Panc1 (cell line): ENCODE results near the gene PNN. TPM values are rescaled to one million over a fixed set of nuclear protein-coding genes. Genes with fewer than 3 reads are reported as not detected.

Experiments
- ATAC-seq: fragments of 200-7000 bp; cut with Tn5 transposase; 2 replicates; pipeline ENCODE4 v1.9.1; 2020; ENCODE audit warnings: mild to moderate bottlenecking, moderate library complexity
- BruUV-seq: library from RNA; stranded (reverse); fragments of 400-500 nt; replicated peaks from 2 replicates; lab custom pipeline; 2021; lab: Mats Ljungman, UMichigan
- CTCF ChIA-PET: fragments of 300-600 bp; sonication (Branson Sonifier 250); formaldehyde crosslinking; loops from one replicate; lab custom pipeline; 2022; ENCODE audit warnings: antibody characterized with exemption; lab: Charles Lee
- POLR2A ChIA-PET: fragments of 300-600 bp; sonication (Branson Sonifier 250); formaldehyde crosslinking; loops from one replicate; lab custom pipeline; 2022; ENCODE audit warnings: antibody characterized with exemption; lab: Charles Lee
- DNase-seq: peaks from one replicate; pipeline ENCODE4 v3.0.0-alpha.2; 2010; ENCODE audit warnings: low read depth, low spot score
- H3K27ac ChIP-seq: 2 replicates; pipeline ENCODE4 v1.5.1; 2011; ENCODE audit warnings: mild to moderate bottlenecking, low read length, inconsistent platforms
- H3K27me3 ChIP-seq: fragments of 200-500 bp; sonication (Bioruptor generic); 2 replicates; pipeline ENCODE4 v1.6.0; 2014; ENCODE audit warnings: low read length, inconsistent platforms; ENCODE audit not compliant: control insufficient read depth, insufficient read depth
- H3K36me3 ChIP-seq: fragments of 200-500 bp; sonication (Bioruptor generic); 2 replicates; pipeline ENCODE4 v1.5.1; 2014; ENCODE audit warnings: inconsistent platforms, mild to moderate bottlenecking, low read length, moderate library complexity; ENCODE audit not compliant: control insufficient read depth, insufficient read depth
- H3K4me1 ChIP-seq: 2 replicates; pipeline ENCODE4 v1.5.1; 2011; ENCODE audit warnings: inconsistent platforms, mild to moderate bottlenecking, low read length, moderate library complexity; ENCODE audit not compliant: control insufficient read depth, insufficient read depth
- H3K4me3 ChIP-seq, 2 experiments: 2 replicates each; pipeline ENCODE4 v1.5.1; 2011 to 2012; ENCODE audit warnings: low read depth in 2 of 2, low read length in 2 of 2, mild to moderate bottlenecking in 2 of 2, inconsistent platforms in 1 of 2, moderate library complexity in 1 of 2
- H3K9me3 ChIP-seq: fragments of 200-500 bp; sonication (Bioruptor generic); 2 replicates; pipeline ENCODE4 v1.5.1; 2014; ENCODE audit warnings: low read depth, mild to moderate bottlenecking, inconsistent platforms, low read length, moderate library complexity; ENCODE audit not compliant: control insufficient read depth, insufficient read depth
- POLR2AphosphoS5 ChIP-seq: IDR thresholded peaks from 2 replicates; pipeline ENCODE4 v1.6.1; 2012; ENCODE audit warnings: mild to moderate bottlenecking, low read depth, low read length, moderate library complexity
- SIN3A ChIP-seq: IDR thresholded peaks from 2 replicates; pipeline ENCODE4 v1.6.1; 2012; ENCODE audit warnings: low read depth, mild to moderate bottlenecking, low read length, moderate library complexity, borderline replicate concordance; ENCODE audit not compliant: insufficient read depth
- TCF7L2 ChIP-seq: IDR thresholded peaks from 2 replicates; pipeline ENCODE4 v1.6.1; 2011; ENCODE audit warnings: mild to moderate bottlenecking, low read depth, low read length, inconsistent platforms
- in situ Hi-C: cut with HindIII; loops from 2 replicates; pipeline ENCODE4 v1.10.0; 2016; ENCODE audit warnings: low sequenced_read_pairs, low pct_unique_long_range_greater_than_20kb
- intact Hi-C: fragments of 100-400 bp; cut with micrococcal nuclease; formaldehyde crosslinking; loops from one replicate; pipeline ENCODE4 v1.10.0; 2022; ENCODE audit not compliant: unreplicated experiment
- total RNA-seq: library from RNA; stranded (reverse); gene quantifications from one replicate; pipeline ENCODE4 v1.2.1, GENCODE V29; 2021; ENCODE audit not compliant: unreplicated experiment
- TF ChIP-seq, protein P1 (sequence below): fragments of 450-650 bp; IDR thresholded peaks from 2 replicates; pipeline ENCODE4 v1.5.1; 2017; ENCODE audit warnings: mild to moderate bottlenecking
- TF ChIP-seq, protein P2 (sequence below), 2 experiments: IDR thresholded peaks; 2 replicates each; pipeline ENCODE4 v1.6.1; 2011 to 2012; ENCODE audit warnings: low read depth in 2 of 2, control low read depth in 1 of 2, low read length in 1 of 2, mild to moderate bottlenecking in 1 of 2, moderate library complexity in 1 of 2; ENCODE audit not compliant: insufficient read depth in 1 of 2

Gene PNN
- total RNA-seq, 1 experiment from 2014 or later: 55.4 TPM

DNA sequence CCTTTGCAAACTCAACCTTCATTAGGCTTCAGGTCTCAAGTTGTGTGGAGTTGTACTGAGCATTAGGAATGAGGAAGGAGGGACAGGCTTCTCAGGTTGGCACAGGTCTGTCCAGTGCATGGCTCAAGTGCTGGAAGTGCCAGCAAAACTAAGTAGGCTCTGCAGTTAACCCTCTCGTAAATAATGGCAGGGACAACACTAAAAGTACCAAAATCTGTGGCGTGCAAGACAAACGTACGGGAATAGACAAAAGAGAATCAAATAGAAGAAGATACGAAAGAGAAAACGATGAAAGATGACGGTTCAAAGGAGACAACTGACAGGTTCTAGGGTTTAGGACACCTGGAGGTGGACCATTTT is 5.5 kb upstream of the PNN start:
- ChIA-PET POLR2A (interaction anchor here (0.6 to 1.5 kb wide), 2 partner anchors 13 to 53 kb away, joined by 3 to 5 read pairs; no protein-coding TSS in a partner anchor), CTCF (no interaction called here)
- intact Hi-C loops: no loop called here
- DNase-seq (no peak), ATAC-seq (no peak; the same call in 1 of the 2 replicates)
- H3K4me1 ChIP-seq: peaks cover 15% of the 10 kb centered on the region; the same call in 1 of the 2 replicates
- no TSS peak for BruUV-seq
- TF ChIP-seq TCF7L2 (no peak), POLR2AphosphoS5 (no peak), SIN3A (no peak)
- TF ChIP-seq, protein P1, sequence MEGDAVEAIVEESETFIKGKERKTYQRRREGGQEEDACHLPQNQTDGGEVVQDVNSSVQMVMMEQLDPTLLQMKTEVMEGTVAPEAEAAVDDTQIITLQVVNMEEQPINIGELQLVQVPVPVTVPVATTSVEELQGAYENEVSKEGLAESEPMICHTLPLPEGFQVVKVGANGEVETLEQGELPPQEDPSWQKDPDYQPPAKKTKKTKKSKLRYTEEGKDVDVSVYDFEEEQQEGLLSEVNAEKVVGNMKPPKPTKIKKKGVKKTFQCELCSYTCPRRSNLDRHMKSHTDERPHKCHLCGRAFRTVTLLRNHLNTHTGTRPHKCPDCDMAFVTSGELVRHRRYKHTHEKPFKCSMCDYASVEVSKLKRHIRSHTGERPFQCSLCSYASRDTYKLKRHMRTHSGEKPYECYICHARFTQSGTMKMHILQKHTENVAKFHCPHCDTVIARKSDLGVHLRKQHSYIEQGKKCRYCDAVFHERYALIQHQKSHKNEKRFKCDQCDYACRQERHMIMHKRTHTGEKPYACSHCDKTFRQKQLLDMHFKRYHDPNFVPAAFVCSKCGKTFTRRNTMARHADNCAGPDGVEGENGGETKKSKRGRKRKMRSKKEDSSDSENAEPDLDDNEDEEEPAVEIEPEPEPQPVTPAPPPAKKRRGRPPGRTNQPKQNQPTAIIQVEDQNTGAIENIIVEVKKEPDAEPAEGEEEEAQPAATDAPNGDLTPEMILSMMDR: no peak
- TF ChIP-seq, protein P2, sequence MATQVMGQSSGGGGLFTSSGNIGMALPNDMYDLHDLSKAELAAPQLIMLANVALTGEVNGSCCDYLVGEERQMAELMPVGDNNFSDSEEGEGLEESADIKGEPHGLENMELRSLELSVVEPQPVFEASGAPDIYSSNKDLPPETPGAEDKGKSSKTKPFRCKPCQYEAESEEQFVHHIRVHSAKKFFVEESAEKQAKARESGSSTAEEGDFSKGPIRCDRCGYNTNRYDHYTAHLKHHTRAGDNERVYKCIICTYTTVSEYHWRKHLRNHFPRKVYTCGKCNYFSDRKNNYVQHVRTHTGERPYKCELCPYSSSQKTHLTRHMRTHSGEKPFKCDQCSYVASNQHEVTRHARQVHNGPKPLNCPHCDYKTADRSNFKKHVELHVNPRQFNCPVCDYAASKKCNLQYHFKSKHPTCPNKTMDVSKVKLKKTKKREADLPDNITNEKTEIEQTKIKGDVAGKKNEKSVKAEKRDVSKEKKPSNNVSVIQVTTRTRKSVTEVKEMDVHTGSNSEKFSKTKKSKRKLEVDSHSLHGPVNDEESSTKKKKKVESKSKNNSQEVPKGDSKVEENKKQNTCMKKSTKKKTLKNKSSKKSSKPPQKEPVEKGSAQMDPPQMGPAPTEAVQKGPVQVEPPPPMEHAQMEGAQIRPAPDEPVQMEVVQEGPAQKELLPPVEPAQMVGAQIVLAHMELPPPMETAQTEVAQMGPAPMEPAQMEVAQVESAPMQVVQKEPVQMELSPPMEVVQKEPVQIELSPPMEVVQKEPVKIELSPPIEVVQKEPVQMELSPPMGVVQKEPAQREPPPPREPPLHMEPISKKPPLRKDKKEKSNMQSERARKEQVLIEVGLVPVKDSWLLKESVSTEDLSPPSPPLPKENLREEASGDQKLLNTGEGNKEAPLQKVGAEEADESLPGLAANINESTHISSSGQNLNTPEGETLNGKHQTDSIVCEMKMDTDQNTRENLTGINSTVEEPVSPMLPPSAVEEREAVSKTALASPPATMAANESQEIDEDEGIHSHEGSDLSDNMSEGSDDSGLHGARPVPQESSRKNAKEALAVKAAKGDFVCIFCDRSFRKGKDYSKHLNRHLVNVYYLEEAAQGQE (IDR thresholded peaks at IDR 0.05; ENCODE audit: insufficient read depth in 1 of 2, low read depth in 2 of 2, low read length in 1 of 2): no peak
- no peaks in the 10 kb centered on the region for H3K27me3 ChIP-seq
- H3K27ac ChIP-seq: peak overlapping the region; percentile 94
- peaks cover 5% of the 10 kb centered on the region for H3K36me3 ChIP-seq
- H3K4me3 ChIP-seq: peak overlapping the region; percentile 91 to 92
- in situ Hi-C loops: no loop called here
- no peaks in the 10 kb centered on the region for H3K9me3 ChIP-seq

DNA sequence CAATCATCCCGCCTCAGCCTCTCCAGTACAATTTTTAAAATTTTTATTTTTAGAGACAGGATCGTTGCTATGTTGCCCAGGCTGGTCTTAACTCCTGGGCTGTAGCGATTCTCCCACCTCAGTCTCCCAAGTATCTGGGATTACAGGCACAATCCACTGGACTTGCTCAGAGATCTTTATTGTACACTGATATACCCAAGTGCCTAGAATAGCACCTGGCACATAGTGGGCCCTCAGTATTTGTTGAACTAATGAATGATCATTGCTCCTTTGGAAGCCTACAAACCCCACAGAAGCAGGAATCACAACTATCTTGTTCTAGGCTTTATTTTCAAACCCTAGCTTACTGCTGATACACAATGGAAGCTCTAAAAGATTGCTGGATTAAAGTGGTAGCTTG is 1.9 kb upstream of the PNN start:
- intact Hi-C loops (no loop called here), in situ Hi-C loops (no loop called here)
- ChIA-PET CTCF (no interaction called here), POLR2A (no interaction called here)
- BruUV-seq: no TSS peak
- TF ChIP-seq, protein P1: no peak
- no peak for TF ChIP-seq SIN3A
- TF ChIP-seq TCF7L2: no peak
- TF ChIP-seq POLR2AphosphoS5: no peak
- TF ChIP-seq, protein P2 (IDR thresholded peaks at IDR 0.05; ENCODE audit: insufficient read depth in 1 of 2, low read depth in 2 of 2, low read length in 1 of 2): no peak
- DNase-seq (no peak), ATAC-seq (no peak)
- H3K27ac ChIP-seq: no peak overlapping the region
- H3K27me3 ChIP-seq: no peaks in the 10 kb centered on the region
- H3K4me1 ChIP-seq: peaks cover 28% of the 10 kb centered on the region
- H3K4me3 ChIP-seq: no peak overlapping the region
- H3K9me3 ChIP-seq: no peaks in the 10 kb centered on the region
- peaks cover 30% of the 10 kb centered on the region for H3K36me3 ChIP-seq
